HL-60 (cell line): Measurements from ENCODE around the gene TMEM270.

Source experiments
- DNase-seq, 2 experiments: peaks; one replicate each; pipeline ENCODE4 v3.0.0-alpha.2; 2010 to 2020; ENCODE audit warnings: low read depth in 1 of 2, low spot score in 1 of 2
- H3K27ac ChIP-seq: fragments of 250-450 bp; sonication (Bioruptor Pico); replicated peaks from 2 replicates; pipeline ENCODE4 v1.5.1; 2020; ENCODE audit warnings: mild to moderate bottlenecking, moderate library complexity
- H3K27me3 ChIP-seq: fragments of 250-450 bp; sonication (Bioruptor Pico); 2 replicates; pipeline ENCODE4 v1.5.1; 2021; ENCODE audit warnings: mild to moderate bottlenecking, moderate library complexity; ENCODE audit not compliant: insufficient read depth, poor library complexity, severe bottlenecking
- H3K4me3 ChIP-seq: replicated peaks from 2 replicates; pipeline ENCODE4 v1.5.1; 2011; ENCODE audit warnings: mild to moderate bottlenecking, control low read depth, low read length; ENCODE audit not compliant: insufficient read depth
- CTCF ChIP-seq: IDR thresholded peaks from one replicate; pipeline ENCODE4 v1.5.1; 2011; ENCODE audit warnings: low read length, control low read depth, inconsistent platforms; ENCODE audit not compliant: insufficient read depth
- GABPA ChIP-seq: IDR thresholded peaks from 2 replicates; pipeline ENCODE4 v1.6.1; 2012; ENCODE audit warnings: low read depth
- POLR2AphosphoS5 ChIP-seq: IDR thresholded peaks from 2 replicates; pipeline ENCODE4 v1.6.1; 2012; ENCODE audit warnings: low read depth
- REST ChIP-seq: IDR thresholded peaks from 2 replicates; pipeline ENCODE4 v1.6.1; 2012; ENCODE audit warnings: low read depth; ENCODE audit not compliant: insufficient replicate concordance
- SPI1 ChIP-seq: IDR thresholded peaks from 2 replicates; pipeline ENCODE4 v1.6.1; 2012; ENCODE audit warnings: low read depth, mild to moderate bottlenecking, borderline replicate concordance

Gene TMEM270

GRCh38 chr7:73839290-73839689, 21.7 kb upstream of the TMEM270 start:
- no peak overlapping the region for H3K27ac ChIP-seq
- no peak for DNase-seq
- peaks cover 2% of the 10 kb centered on the region for H3K27me3 ChIP-seq
- no peak for TF ChIP-seq POLR2AphosphoS5
- no peak for TF ChIP-seq GABPA
- no peak for TF ChIP-seq CTCF
- no peak for TF ChIP-seq REST
- TF ChIP-seq SPI1: no peak
- H3K4me3 ChIP-seq: no peak overlapping the region

GRCh38 chr7:73839743-73840714, 20.9 kb upstream of the TMEM270 start:
- H3K27me3 ChIP-seq: peaks cover 2% of the 10 kb centered on the region
- TF ChIP-seq CTCF (no peak), SPI1 (no peak), GABPA (no peak), REST (no peak), POLR2AphosphoS5 (no peak)
- H3K27ac ChIP-seq: no peak overlapping the region
- H3K4me3 ChIP-seq: no peak overlapping the region
- no peak for DNase-seq

GRCh38 chr7:73840715-73841379, 20.1 kb upstream of the TMEM270 start:
- Histone ChIP-seq H3K27ac (no peak overlapping the region), H3K4me3 (no peak overlapping the region), H3K27me3 (peaks cover 2% of the 10 kb centered on the region)
- TF ChIP-seq SPI1 (peak; percentile 50; the same call in 1 of the 2 replicates), POLR2AphosphoS5 (no peak), GABPA (no peak), CTCF (no peak), REST (no peak)
- DNase-seq: no peak
